Measurements from ENCODE around the gene UBE2N. TPM values are rescaled to one million over a fixed set of nuclear protein-coding genes. Genes with fewer than 3 reads are reported as not detected.
"Not testable (repeated sequence)": the region's sequence is repeated elsewhere in the genome, so short reads cannot be mapped to it uniquely, and the experiment has no call there.

Gene UBE2N
- polyA plus RNA-seq, 1 donor = 92.0 TPM

GRCh38 chr12:93412396-93412795, 29.4 kb downstream of the UBE2N start:
- DNase-seq (ENCODE audit: low read depth) = not testable (repeated sequence)

- DNase-seq (ENCODE audit: low read depth) = not testable (repeated sequence)
These were observed 30.7 kb downstream of the UBE2N start for GRCh38 chr12:93411060-93411459.

GRCh38 chr12:93409343-93410187, 32.2 kb downstream of the UBE2N start:
- DNase-seq (ENCODE audit: low read depth) = not testable (repeated sequence)

- DNase-seq (ENCODE audit: low read depth) = no peak
These were observed 32.9 kb downstream of the UBE2N start for GRCh38 chr12:93408813-93409212.

GRCh38 chr12:93407963-93408283, 33.8 kb downstream of the UBE2N start:
- no peak for DNase-seq (ENCODE audit: low read depth)

- DNase-seq (ENCODE audit: low read depth) = no peak
These were observed 34.4 kb downstream of the UBE2N start for GRCh38 chr12:93407054-93407962.

- DNase-seq (ENCODE audit: low read depth) = no peak
These were observed 36.5 kb downstream of the UBE2N start for GRCh38 chr12:93404961-93405849.

GRCh38 chr12:93403988-93404803, 37.6 kb downstream of the UBE2N start:
- no peak for DNase-seq (ENCODE audit: low read depth)

GRCh38 chr12:93402333-93403311, 39.1 kb downstream of the UBE2N start:
- DNase-seq (ENCODE audit: low read depth) = no peak

- DNase-seq (ENCODE audit: low read depth) = not testable (repeated sequence)
These were observed 42.4 kb downstream of the UBE2N start for GRCh38 chr12:93399183-93399863.

- no peak for DNase-seq (ENCODE audit: low read depth)
These were observed 44.3 kb downstream of the UBE2N start for GRCh38 chr12:93397412-93397811.

GRCh38 chr12:93393425-93393824, 48.3 kb downstream of the UBE2N start:
- DNase-seq (ENCODE audit: low read depth) = no peak

- DNase-seq (ENCODE audit: low read depth) = no peak
These were observed 51.0 kb downstream of the UBE2N start for GRCh38 chr12:93390549-93391297.

- no peak for DNase-seq (ENCODE audit: low read depth)
These were observed 51.7 kb downstream of the UBE2N start for GRCh38 chr12:93390031-93390430.

- no peak for DNase-seq (ENCODE audit: low read depth)
These were observed 54.0 kb downstream of the UBE2N start for GRCh38 chr12:93387780-93388179.

- not testable (repeated sequence) for DNase-seq (ENCODE audit: low read depth)
These were observed 59.7 kb downstream of the UBE2N start for GRCh38 chr12:93381976-93382437.

- no peak for DNase-seq (ENCODE audit: low read depth)
These were observed 60.4 kb downstream of the UBE2N start for GRCh38 chr12:93381161-93381975.
